ENCODE results near the gene AP2A2.
"Not testable (repeated sequence)": the region's sequence is repeated elsewhere in the genome, so short reads cannot be mapped to it uniquely, and the experiment has no call there.

The AP2A2 gene

DNA sequence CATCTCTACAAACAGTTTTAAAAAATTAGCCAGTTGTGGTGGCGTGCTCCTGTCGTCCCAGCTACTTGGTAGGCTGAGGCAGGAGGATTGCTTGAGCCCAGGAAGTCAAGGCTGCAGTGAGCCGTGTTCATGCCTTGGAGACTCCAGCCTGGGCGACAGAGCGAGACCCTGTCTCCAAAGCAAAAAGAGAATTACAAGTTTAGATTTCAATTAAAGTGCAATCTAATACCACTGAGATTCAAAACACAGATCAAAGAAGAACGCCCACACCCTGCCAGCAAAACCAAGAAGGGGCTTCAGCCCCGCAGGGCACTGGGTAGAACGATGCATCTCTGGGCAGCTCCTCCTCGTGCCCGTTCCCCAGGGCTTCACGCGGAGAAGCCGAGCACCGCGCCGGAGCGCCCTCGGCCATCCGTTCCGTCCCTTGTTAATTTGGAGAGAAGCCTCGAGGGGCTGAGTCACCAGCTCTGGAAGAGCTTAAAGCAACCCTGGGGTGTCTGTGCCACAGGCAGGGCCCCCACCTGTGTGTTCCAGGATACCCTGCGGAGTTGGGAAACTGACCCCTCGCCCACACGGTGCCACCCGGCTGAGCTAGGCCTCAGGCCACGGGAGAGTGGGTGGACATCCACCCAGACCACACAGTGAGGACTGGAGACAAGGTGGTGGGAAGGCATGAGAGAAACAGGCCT lies 47.0 kb downstream of the AP2A2 start:
- TF ChIP-seq, protein P1, sequence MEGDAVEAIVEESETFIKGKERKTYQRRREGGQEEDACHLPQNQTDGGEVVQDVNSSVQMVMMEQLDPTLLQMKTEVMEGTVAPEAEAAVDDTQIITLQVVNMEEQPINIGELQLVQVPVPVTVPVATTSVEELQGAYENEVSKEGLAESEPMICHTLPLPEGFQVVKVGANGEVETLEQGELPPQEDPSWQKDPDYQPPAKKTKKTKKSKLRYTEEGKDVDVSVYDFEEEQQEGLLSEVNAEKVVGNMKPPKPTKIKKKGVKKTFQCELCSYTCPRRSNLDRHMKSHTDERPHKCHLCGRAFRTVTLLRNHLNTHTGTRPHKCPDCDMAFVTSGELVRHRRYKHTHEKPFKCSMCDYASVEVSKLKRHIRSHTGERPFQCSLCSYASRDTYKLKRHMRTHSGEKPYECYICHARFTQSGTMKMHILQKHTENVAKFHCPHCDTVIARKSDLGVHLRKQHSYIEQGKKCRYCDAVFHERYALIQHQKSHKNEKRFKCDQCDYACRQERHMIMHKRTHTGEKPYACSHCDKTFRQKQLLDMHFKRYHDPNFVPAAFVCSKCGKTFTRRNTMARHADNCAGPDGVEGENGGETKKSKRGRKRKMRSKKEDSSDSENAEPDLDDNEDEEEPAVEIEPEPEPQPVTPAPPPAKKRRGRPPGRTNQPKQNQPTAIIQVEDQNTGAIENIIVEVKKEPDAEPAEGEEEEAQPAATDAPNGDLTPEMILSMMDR (IDR thresholded peaks at IDR 0.05) = no peak
- Histone ChIP-seq H3K36me3 (peaks cover 62% of the 10 kb centered on the region), H3K4me3 (ENCODE audit: low read depth in 1 of 2, low read length in 1 of 2) (no peak overlapping the region), H3K27ac (no peak overlapping the region), H3K27me3 (no peaks in the 10 kb centered on the region), H3K4me1 (ENCODE audit: control insufficient read depth in 1 of 2, insufficient read depth in 1 of 2, low read depth in 1 of 2, low read length in 1 of 2) (peaks cover 31 to 36% of the 10 kb centered on the region in 2 experiments), H3K9me3 (no peaks in the 10 kb centered on the region)

DNA sequence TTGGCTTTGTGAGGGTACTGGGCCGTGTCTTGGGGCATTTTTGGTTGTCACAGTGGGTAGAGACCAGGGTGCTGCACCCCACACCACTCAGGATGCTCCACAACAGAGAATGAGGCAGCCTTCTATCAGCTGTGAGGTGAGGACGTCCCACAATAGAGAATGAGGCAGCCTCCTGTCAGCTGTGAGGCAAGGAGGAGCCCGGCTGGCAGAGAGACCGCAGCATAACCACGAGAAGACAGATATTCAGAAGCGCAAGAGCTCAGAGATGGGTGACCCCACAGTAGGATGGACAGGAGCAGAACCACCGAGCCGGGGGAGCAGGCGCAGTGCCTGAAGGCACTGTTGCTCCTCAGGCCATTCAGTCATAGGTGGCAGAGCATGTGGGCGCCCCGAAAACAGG lies 47.6 kb downstream of the AP2A2 start:
- no peak overlapping the region for H3K27ac ChIP-seq
- H3K4me3 ChIP-seq (ENCODE audit: low read depth in 1 of 2, low read length in 1 of 2) = no peak overlapping the region
- TF ChIP-seq, protein P1 (IDR thresholded peaks at IDR 0.05) = no peak
- H3K9me3 ChIP-seq = no peaks in the 10 kb centered on the region
- peaks cover 26 to 32% of the 10 kb centered on the region in 2 experiments for H3K4me1 ChIP-seq (ENCODE audit: control insufficient read depth in 1 of 2, insufficient read depth in 1 of 2, low read depth in 1 of 2, low read length in 1 of 2)
- peaks cover 68% of the 10 kb centered on the region for H3K36me3 ChIP-seq
- no peaks in the 10 kb centered on the region for H3K27me3 ChIP-seq

DNA sequence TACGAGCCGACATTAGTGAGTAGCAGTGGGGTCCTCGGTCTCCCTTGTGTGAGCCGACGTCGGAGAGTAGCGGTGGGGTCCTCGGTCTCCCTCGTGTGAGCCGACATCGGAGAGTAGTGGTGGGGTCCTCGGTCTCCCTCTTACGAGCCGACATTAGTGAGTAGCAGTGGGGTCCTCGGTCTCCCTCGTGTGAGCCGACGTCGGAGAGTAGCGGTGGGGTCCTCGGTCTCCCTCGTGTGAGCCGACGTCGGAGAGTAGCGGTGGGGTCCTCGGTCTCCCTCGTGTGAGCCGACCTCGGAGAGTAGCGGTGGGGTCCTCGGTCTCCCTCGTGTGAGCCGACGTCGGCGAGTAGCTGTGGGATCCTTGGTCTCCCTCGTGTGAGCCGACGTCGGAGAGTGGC lies 49.7 kb downstream of the AP2A2 start:
- peaks cover 9 to 15% of the 10 kb centered on the region in 2 experiments for H3K4me1 ChIP-seq (ENCODE audit: control insufficient read depth in 1 of 2, insufficient read depth in 1 of 2, low read depth in 1 of 2, low read length in 1 of 2)
- H3K27ac ChIP-seq; H3K27me3 ChIP-seq; H3K9me3 ChIP-seq; H3K4me3 ChIP-seq (ENCODE audit: low read depth in 1 of 2, low read length in 1 of 2): not testable (repeated sequence)
- peaks cover 80% of the 10 kb centered on the region for H3K36me3 ChIP-seq

DNA sequence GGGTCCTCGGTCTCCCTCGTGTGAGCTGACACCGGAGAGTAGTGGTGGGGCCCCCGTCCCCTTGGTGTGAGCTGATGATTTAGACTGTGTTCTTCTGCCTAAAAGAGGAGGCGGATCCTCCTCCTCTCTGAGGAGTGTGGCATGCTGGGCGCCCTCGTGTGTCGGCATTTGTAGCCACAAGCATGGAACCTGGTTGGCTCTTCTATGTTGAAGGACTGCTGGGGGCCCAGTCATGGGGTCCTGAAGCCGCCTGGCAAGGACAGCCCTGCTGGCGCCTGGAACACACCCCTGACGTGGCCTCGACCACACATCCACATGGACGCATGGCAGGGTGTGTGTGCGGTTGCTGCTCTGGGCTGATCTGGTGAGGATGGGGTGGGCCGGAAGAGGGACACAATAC lies 50.2 kb downstream of the AP2A2 start:
- Histone ChIP-seq H3K36me3 (peaks cover 85% of the 10 kb centered on the region), H3K27ac (no peak overlapping the region), H3K9me3 (no peaks in the 10 kb centered on the region), H3K4me3 (ENCODE audit: low read depth in 1 of 2, low read length in 1 of 2) (no peak overlapping the region), H3K27me3 (no peaks in the 10 kb centered on the region), H3K4me1 (ENCODE audit: control insufficient read depth in 1 of 2, insufficient read depth in 1 of 2, low read depth in 1 of 2, low read length in 1 of 2) (peaks cover 5 to 10% of the 10 kb centered on the region in 2 experiments)
- TF ChIP-seq, protein P1 (IDR thresholded peaks at IDR 0.05) = no peak

DNA sequence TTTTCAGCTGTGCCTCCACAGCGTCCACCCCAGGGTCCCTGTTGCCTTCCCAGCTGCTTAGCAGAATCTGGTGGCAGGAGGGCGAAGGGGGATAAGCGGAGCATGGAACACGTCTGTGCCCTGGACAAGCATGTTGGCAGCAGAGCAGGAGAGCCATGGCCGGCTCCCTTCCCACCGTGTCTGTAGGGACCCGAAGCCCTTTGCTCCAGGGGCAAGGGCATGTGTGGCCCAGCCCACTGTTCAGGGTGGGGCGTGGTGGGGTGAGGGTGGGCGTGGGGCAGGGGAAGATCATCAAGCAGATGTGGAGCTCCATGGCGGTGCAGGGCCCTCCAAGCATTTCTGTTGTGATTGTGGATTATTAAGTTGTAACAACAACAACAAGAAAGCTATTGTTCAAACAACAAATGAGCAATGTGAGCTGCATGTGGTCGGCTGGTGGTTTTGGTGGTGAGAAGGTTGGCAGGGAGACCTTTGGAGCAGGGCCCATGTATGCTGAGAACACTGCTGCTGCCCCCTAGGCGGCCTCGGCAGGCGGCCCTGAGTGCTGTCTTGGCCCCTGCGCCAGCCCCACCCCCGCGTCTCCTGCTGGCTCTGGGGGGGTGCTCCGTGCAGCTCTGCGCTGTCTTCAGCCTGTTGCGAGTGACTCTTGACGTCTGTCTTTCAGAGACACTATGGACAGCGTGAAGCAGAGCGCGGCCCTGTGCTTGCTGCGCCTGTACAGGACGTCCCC lies 50.9 kb downstream of the AP2A2 start:
- H3K27ac ChIP-seq = no peak overlapping the region
- peaks cover 0 to 2% of the 10 kb centered on the region in 2 experiments for H3K4me1 ChIP-seq (ENCODE audit: control insufficient read depth in 1 of 2, insufficient read depth in 1 of 2, low read depth in 1 of 2, low read length in 1 of 2)
- H3K4me3 ChIP-seq (ENCODE audit: low read depth in 1 of 2, low read length in 1 of 2) = no peak overlapping the region
- H3K36me3 ChIP-seq = peaks cover 90% of the 10 kb centered on the region
- H3K9me3 ChIP-seq = no peaks in the 10 kb centered on the region
- no peaks in the 10 kb centered on the region for H3K27me3 ChIP-seq
- TF ChIP-seq, protein P1 (IDR thresholded peaks at IDR 0.05) = no peak

Measured in neutrophil (primary cell).